CD14-positive monocyte (primary cell): ENCODE data around the gene ZNF471. TPM values are rescaled to one million over a fixed set of nuclear protein-coding genes. Genes with fewer than 3 reads are reported as not detected.

Source experiments
- DNase-seq, 3 donors: peaks; one replicate each; pipeline ENCODE4 v3.0.0-alpha.2; 2011 to 2022
- H2AFZ ChIP-seq: 2 replicates; pipeline ENCODE4 v1.6.0; 2012; ENCODE audit warnings: mild to moderate bottlenecking, low read depth, low read length, inconsistent platforms; ENCODE audit not compliant: insufficient read depth, poor library complexity, severe bottlenecking
- H3K27ac ChIP-seq, 2 donors: 1 replicate in 1 of 2; 2 replicates in 1 of 2; pipeline ENCODE4 v1.5.1; 2012 to 2013; ENCODE audit warnings: low read length in 2 of 2, control low read depth in 1 of 2, inconsistent platforms in 1 of 2, low read depth in 1 of 2, mild to moderate bottlenecking in 1 of 2
- H3K27me3 ChIP-seq, 2 donors: one replicate each; pipeline versions ENCODE4 v1.6.0 to v1.6.1; 2011 to 2013; ENCODE audit warnings: low read length in 2 of 2; ENCODE audit not compliant: control insufficient read depth in 2 of 2, insufficient read depth in 2 of 2
- H3K36me3 ChIP-seq, 2 donors: replicated peaks in 1 of 2; 1 replicate in 1 of 2; 2 replicates in 1 of 2; pipeline versions ENCODE4 v1.5.1 to v1.6.1; 2012 to 2013; ENCODE audit warnings: low read length in 2 of 2, control low read depth in 1 of 2, inconsistent platforms in 1 of 2, mild to moderate bottlenecking in 1 of 2; ENCODE audit not compliant: insufficient read depth in 2 of 2, control insufficient read depth in 1 of 2
- H3K4me1 ChIP-seq, 2 donors: 1 replicate in 1 of 2; 2 replicates in 1 of 2; pipeline versions ENCODE4 v1.5.1 to v1.6.1; 2012 to 2013; ENCODE audit warnings: low read length in 2 of 2, control low read depth in 1 of 2, inconsistent platforms in 1 of 2, mild to moderate bottlenecking in 1 of 2, moderate library complexity in 1 of 2; ENCODE audit not compliant: insufficient read depth in 2 of 2, control insufficient read depth in 1 of 2
- H3K4me2 ChIP-seq: replicated peaks from 2 replicates; pipeline ENCODE3; 2012; ENCODE audit warnings: low read length, moderate library complexity, mild to moderate bottlenecking; ENCODE audit not compliant: poor library complexity, severe bottlenecking; ENCODE audit errors: extremely low read depth
- H3K4me3 ChIP-seq, 3 experiments: fragments of 200-600 bp in 1 of 3; sonication (generic) in 1 of 3; replicated peaks in 1 of 3; 1 replicate in 2 of 3; 2 replicates in 1 of 3; pipeline ENCODE4 v1.5.1; 2011 to 2013; ENCODE audit warnings: low read length in 3 of 3, mild to moderate bottlenecking in 3 of 3, control low read depth in 2 of 3, low read depth in 2 of 3, inconsistent platforms in 1 of 3, moderate library complexity in 1 of 3
- H3K79me2 ChIP-seq: 2 replicates; pipeline ENCODE4 v1.6.0; 2012; ENCODE audit warnings: mild to moderate bottlenecking, control low read depth, inconsistent platforms, low read length, moderate library complexity; ENCODE audit not compliant: insufficient read depth
- H3K9ac ChIP-seq: 2 replicates; pipeline ENCODE4 v1.6.0; 2017; ENCODE audit warnings: low read length, mild to moderate bottlenecking; ENCODE audit not compliant: insufficient read depth, poor library complexity, severe bottlenecking
- H3K9me3 ChIP-seq, 2 donors: replicated peaks in 1 of 2; 1 replicate in 1 of 2; 2 replicates in 1 of 2; pipeline versions ENCODE4 v1.5.1 to v1.6.1; 2012 to 2013; ENCODE audit warnings: low read length in 2 of 2, control low read depth in 1 of 2; ENCODE audit not compliant: control insufficient read depth in 1 of 2, insufficient read depth in 1 of 2
- H4K20me1 ChIP-seq: 2 replicates; pipeline ENCODE4 v1.6.0; 2012; ENCODE audit warnings: mild to moderate bottlenecking, low read length, control low read depth, moderate library complexity; ENCODE audit not compliant: insufficient read depth
- H3K27ac Mint-ChIP-seq, 7 donors: one replicate each; pipeline ENCODE4 v1.8.0; 2020; ENCODE audit warnings: mild to moderate bottlenecking in 7 of 7, mixed read lengths in 7 of 7, moderate library complexity in 6 of 7, inconsistent platforms in 2 of 7
- H3K27me3 Mint-ChIP-seq, 3 donors: one replicate each; pipeline ENCODE4 v1.8.0; 2021 to 2022; ENCODE audit warnings: low read depth in 3 of 3, mild to moderate bottlenecking in 3 of 3, mixed read lengths in 3 of 3, moderate library complexity in 3 of 3, inconsistent platforms in 1 of 3
- H3K36me3 Mint-ChIP-seq, 2 donors: one replicate each; pipeline ENCODE4 v1.8.0; 2020; ENCODE audit warnings: mixed read lengths in 2 of 2, inconsistent platforms in 1 of 2, mild to moderate bottlenecking in 1 of 2
- H3K4me1 Mint-ChIP-seq: one replicate; pipeline ENCODE4 v1.8.0; 2020; ENCODE audit warnings: mild to moderate bottlenecking, mixed read lengths
- H3K4me3 Mint-ChIP-seq, 2 donors: one replicate each; pipeline ENCODE4 v1.8.0; 2020; ENCODE audit warnings: mild to moderate bottlenecking in 2 of 2, mixed read lengths in 2 of 2, moderate library complexity in 1 of 2
- H3K9me3 Mint-ChIP-seq, 7 donors: one replicate each; pipeline ENCODE4 v1.8.0; 2020 to 2022; ENCODE audit warnings: mixed read lengths in 7 of 7, mild to moderate bottlenecking in 6 of 7, moderate library complexity in 6 of 7, inconsistent platforms in 2 of 7
- CTCF ChIP-seq: fragments of 200-600 bp; IDR thresholded peaks from one replicate; pipeline ENCODE4 v1.8.0; 2022; ENCODE audit warnings: antibody characterized with exemption, mild to moderate bottlenecking
- WGBS: methylation state at CpG from one replicate; pipeline ENCODE4 v1.1.5; 2013; ENCODE audit warnings: missing lambda C conversion rate; ENCODE audit not compliant: insufficient coverage; 5-methylcytosine and 5-hydroxymethylcytosine counted together
- intact Hi-C, 2 donors: fragments of 100-400 bp; cut with micrococcal nuclease; formaldehyde crosslinking; loops; one replicate each; pipeline versions ENCODE4 v1.15.0 to v1.15.1; 2023
- polyA minus RNA-seq: library from RNA; depleted of rRNA, polyadenylated mRNA; stranded (reverse); fragments of >200 nt; gene quantifications from 2 replicates; pipeline ENCODE4 v1.2.3, GENCODE V29; 2012
- polyA plus RNA-seq, 3 donors: library from polyadenylated mRNA; depleted of rRNA in 1 of 3; unstranded in 2 of 3; stranded (reverse) in 1 of 3; fragments of 300-500 nt in 2 of 3; fragments of >200 nt in 1 of 3; fragmentation: Illumina TruSeq in 2 of 3; gene quantifications; 1 replicate in 2 of 3; 2 replicates in 1 of 3; pipeline ENCODE4 v1.2.3, GENCODE V29; 2012 to 2021
- total RNA-seq, 12 experiments: library from RNA in 1 of 12; stranded (reverse) in 1 of 12; fragments of 120-200 nt in 1 of 12; gene quantifications; one replicate each; pipeline ENCODE4 v1.2.4 and lab custom pipeline; 2013 to 2026; ENCODE audit warnings: mixed read lengths in 6 of 12, inconsistent platforms in 1 of 12

Gene ZNF471
- total RNA-seq (2013), result 0.19 TPM
- polyA plus RNA-seq (under 1 TPM in 2 of 3 donors, not detected in 1; 0.14 to 0.16 TPM), polyA minus RNA-seq (under 0.01 and 0.08 TPM in 2 replicates), total RNA-seq (lab: John Stamatoyannopoulos, UW) (0.20 to 1.7 (median 0.56) reads per million in 11 experiments)

GRCh38 chr19:56507446-56508289 lies at the start of gene ZNF471:
Gene ZNF471 (plus strand): TSS chr19:56507855. CDS start chr19:56511572, 3,717 bp downstream.
- H3K4me1 Mint-ChIP-seq, result peaks cover 8% of the 10 kb centered on the region
- no peak for TF ChIP-seq CTCF
- Histone ChIP-seq H3K4me1 (peaks cover 14 to 17% of the 10 kb centered on the region in 2 donors), H3K27me3 (no peaks in the 10 kb centered on the region), H3K27ac (peak within 1 kb of the TSS; percentile 54 to 69), H3K4me3 (peak within 1 kb of the TSS; percentile 49 to 84 (median 51)), H3K9me3 (peaks cover 51 to 82% of the 10 kb centered on the region in 2 donors), H3K79me2 (no peaks in the 10 kb centered on the region), H2AFZ (peak within 1 kb of the TSS; percentile 92), H3K4me2 (peak within 1 kb of the TSS; percentile 87), H4K20me1 (no peaks in the 10 kb centered on the region), H3K36me3 (no peaks in the 10 kb centered on the region), H3K9ac (peak within 1 kb of the TSS; percentile 46)
- WGBS, result under 1% methylated on average over 62 of the region's 74 CpGs
- H3K27ac Mint-ChIP-seq, result peak within 1 kb of the TSS in 5 of 7 donors; percentile 63 to 95 (median 84)
- peaks cover 8 to 41% (median 30%) of the 10 kb centered on the region in 7 donors for H3K9me3 Mint-ChIP-seq
- DNase-seq, result peak; percentile 72 to 77 (median 75)
- H3K27me3 Mint-ChIP-seq, result no peaks in the 10 kb centered on the region
- intact Hi-C loops, result no loop called here
- H3K4me3 Mint-ChIP-seq, result no peak within 1 kb of the TSS
- peaks cover 0 to 2% of the 10 kb centered on the region in 2 donors for H3K36me3 Mint-ChIP-seq

- peaks cover 15 to 23% (median 20%) of the 10 kb centered on the region in 3 donors for H3K27me3 Mint-ChIP-seq
- no peak overlapping the region for H3K27ac Mint-ChIP-seq
- no peak for DNase-seq
- no peak for TF ChIP-seq CTCF
- peaks cover 3 to 4% of the 10 kb centered on the region in 2 donors for H3K36me3 Mint-ChIP-seq
- no peaks in the 10 kb centered on the region for H4K20me1 ChIP-seq
- peaks cover 11 to 17% of the 10 kb centered on the region in 2 donors for H3K4me1 ChIP-seq
- H3K79me2 ChIP-seq, result no peaks in the 10 kb centered on the region
- H3K27me3 ChIP-seq, result peaks cover 0 to 9% of the 10 kb centered on the region in 2 donors
- H3K4me3 Mint-ChIP-seq, result no peak overlapping the region
- H3K4me1 Mint-ChIP-seq, result peaks cover 17% of the 10 kb centered on the region
- H3K9me3 ChIP-seq, result peaks cover 89 to 91% of the 10 kb centered on the region in 2 donors
- no peak overlapping the region for H3K4me3 ChIP-seq
- 97% methylated on average over 3 of the region's 3 CpGs for WGBS
- no peak overlapping the region for H3K9ac ChIP-seq
- H2AFZ ChIP-seq, result no peak overlapping the region
- no peak overlapping the region for H3K27ac ChIP-seq
- peaks cover 69 to 96% (median 90%) of the 10 kb centered on the region in 7 donors for H3K9me3 Mint-ChIP-seq
- no peak overlapping the region for H3K4me2 ChIP-seq
- intact Hi-C loops, result no loop called here
- H3K36me3 ChIP-seq, result no peaks in the 10 kb centered on the region
These were observed 33.3 kb upstream of the ZNF471 start for GRCh38 chr19:56474308-56474707.
